A549 (cell line): ENCODE data around the gene SRMS.

Experiments
- CHD4 ChIP-seq: fragments of 200-600 bp; sonication (generic); IDR thresholded peaks from 2 replicates; pipeline ENCODE4 v1.6.1; 2016; ENCODE audit warnings: antibody characterized with exemption, mild to moderate bottlenecking, borderline replicate concordance
- MYC ChIP-seq: IDR thresholded peaks from 2 replicates; pipeline ENCODE4 v1.6.1; 2012; ENCODE audit warnings: mild to moderate bottlenecking, inconsistent platforms, low read length, improper control_type of control experiment, borderline replicate concordance
- POLR2A ChIP-seq: IDR thresholded peaks from 2 replicates; pipeline ENCODE4 v1.6.1; 2012; ENCODE audit warnings: mild to moderate bottlenecking, low read length
- POLR2AphosphoS2 ChIP-seq: conservative IDR thresholded peaks from 2 replicates; pipeline ENCODE4 v1.6.1; 2012; ENCODE audit warnings: low read length, improper control_type of control experiment, inconsistent platforms
- RAD21 ChIP-seq, 2 experiments: fragments of >200 bp in 1 of 2; sonication (Bioruptor Twin) in 1 of 2; formaldehyde crosslinking in 1 of 2; IDR thresholded peaks in 1 of 2; conservative IDR thresholded peaks in 1 of 2; 2 replicates in 1 of 2; 3 replicates in 1 of 2; pipeline ENCODE4 v1.6.1; 2012 to 2018; ENCODE audit warnings: inconsistent platforms in 1 of 2
- TF ChIP-seq, protein P1 (sequence below): fragments of >200 bp; sonication (Bioruptor Twin); formaldehyde crosslinking; IDR thresholded peaks from 3 replicates; pipeline ENCODE4 v1.5.1; 2016
- TF ChIP-seq, protein P2 (sequence below): fragments of 450-650 bp; IDR thresholded peaks from 2 replicates; pipeline ENCODE4 v1.6.1; 2014; ENCODE audit warnings: antibody characterized with exemption
- TF ChIP-seq, protein P3 (sequence below): fragments of 200-600 bp; sonication (generic); IDR thresholded peaks from 2 replicates; pipeline ENCODE4 v1.6.1; 2016; ENCODE audit warnings: antibody characterized with exemption, mild to moderate bottlenecking, moderate library complexity

DNA sequence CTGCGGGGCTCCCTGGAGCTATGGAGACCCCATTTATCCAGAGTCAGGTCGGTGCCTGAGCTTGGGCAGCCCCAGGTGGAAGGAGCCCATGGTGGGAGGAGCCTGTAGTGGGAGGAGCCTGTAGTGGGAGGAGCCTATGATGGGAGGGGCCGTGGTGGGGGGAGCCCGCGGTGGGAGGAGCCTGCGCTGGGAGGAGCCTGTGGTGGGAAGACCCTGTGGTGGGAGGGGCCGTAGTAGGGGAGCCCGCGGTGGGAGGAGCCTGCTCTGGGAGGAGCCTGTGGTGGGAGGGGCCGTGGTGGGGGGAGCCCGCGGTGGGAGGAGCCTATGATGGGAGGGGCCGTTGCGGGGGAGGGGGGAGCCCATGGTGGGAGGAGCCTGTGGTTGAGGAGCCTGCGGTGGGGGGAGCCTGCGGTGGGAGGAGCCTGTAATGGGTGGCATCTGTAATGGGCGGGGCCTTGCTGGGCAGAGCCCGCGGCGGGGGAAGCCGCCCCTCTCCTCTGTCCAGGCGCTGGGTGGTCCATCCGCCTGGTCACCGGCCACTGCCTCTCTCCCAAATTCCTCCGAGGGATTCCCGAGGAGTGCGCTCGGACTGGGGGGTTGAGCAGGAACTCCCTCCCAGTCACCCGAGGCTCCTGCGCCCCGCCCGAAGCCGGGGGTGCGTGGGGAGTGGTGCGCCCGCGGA lies 5.8 kb upstream of the SRMS start:
- TF ChIP-seq, protein P1, sequence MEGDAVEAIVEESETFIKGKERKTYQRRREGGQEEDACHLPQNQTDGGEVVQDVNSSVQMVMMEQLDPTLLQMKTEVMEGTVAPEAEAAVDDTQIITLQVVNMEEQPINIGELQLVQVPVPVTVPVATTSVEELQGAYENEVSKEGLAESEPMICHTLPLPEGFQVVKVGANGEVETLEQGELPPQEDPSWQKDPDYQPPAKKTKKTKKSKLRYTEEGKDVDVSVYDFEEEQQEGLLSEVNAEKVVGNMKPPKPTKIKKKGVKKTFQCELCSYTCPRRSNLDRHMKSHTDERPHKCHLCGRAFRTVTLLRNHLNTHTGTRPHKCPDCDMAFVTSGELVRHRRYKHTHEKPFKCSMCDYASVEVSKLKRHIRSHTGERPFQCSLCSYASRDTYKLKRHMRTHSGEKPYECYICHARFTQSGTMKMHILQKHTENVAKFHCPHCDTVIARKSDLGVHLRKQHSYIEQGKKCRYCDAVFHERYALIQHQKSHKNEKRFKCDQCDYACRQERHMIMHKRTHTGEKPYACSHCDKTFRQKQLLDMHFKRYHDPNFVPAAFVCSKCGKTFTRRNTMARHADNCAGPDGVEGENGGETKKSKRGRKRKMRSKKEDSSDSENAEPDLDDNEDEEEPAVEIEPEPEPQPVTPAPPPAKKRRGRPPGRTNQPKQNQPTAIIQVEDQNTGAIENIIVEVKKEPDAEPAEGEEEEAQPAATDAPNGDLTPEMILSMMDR, result no peak
- TF ChIP-seq CHD4 (no peak), POLR2A (no peak), RAD21 (conservative IDR thresholded peaks at IDR 0.05 in 1 of 2, IDR thresholded peaks at IDR 0.05 in 1 of 2) (no peak), POLR2AphosphoS2 (no peak), MYC (no peak)
- TF ChIP-seq, protein P2, sequence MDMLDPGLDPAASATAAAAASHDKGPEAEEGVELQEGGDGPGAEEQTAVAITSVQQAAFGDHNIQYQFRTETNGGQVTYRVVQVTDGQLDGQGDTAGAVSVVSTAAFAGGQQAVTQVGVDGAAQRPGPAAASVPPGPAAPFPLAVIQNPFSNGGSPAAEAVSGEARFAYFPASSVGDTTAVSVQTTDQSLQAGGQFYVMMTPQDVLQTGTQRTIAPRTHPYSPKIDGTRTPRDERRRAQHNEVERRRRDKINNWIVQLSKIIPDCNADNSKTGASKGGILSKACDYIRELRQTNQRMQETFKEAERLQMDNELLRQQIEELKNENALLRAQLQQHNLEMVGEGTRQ, result no peak
- TF ChIP-seq, protein P3, sequence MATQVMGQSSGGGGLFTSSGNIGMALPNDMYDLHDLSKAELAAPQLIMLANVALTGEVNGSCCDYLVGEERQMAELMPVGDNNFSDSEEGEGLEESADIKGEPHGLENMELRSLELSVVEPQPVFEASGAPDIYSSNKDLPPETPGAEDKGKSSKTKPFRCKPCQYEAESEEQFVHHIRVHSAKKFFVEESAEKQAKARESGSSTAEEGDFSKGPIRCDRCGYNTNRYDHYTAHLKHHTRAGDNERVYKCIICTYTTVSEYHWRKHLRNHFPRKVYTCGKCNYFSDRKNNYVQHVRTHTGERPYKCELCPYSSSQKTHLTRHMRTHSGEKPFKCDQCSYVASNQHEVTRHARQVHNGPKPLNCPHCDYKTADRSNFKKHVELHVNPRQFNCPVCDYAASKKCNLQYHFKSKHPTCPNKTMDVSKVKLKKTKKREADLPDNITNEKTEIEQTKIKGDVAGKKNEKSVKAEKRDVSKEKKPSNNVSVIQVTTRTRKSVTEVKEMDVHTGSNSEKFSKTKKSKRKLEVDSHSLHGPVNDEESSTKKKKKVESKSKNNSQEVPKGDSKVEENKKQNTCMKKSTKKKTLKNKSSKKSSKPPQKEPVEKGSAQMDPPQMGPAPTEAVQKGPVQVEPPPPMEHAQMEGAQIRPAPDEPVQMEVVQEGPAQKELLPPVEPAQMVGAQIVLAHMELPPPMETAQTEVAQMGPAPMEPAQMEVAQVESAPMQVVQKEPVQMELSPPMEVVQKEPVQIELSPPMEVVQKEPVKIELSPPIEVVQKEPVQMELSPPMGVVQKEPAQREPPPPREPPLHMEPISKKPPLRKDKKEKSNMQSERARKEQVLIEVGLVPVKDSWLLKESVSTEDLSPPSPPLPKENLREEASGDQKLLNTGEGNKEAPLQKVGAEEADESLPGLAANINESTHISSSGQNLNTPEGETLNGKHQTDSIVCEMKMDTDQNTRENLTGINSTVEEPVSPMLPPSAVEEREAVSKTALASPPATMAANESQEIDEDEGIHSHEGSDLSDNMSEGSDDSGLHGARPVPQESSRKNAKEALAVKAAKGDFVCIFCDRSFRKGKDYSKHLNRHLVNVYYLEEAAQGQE, result no peak
